MG63 (cell line): ENCODE results near the gene TREX2. TPM values are rescaled to one million over a fixed set of nuclear protein-coding genes. Genes with fewer than 3 reads are reported as not detected.
"Not testable (repeated sequence)": the region's sequence is repeated elsewhere in the genome, so short reads cannot be mapped to it uniquely, and the experiment has no call there.

Experiments used
- DNase-seq: peaks from one replicate; pipeline ENCODE4 v3.0.0-alpha.2; 2020
- H3K27me3 ChIP-seq: fragments of 250-450 bp; sonication (Bioruptor Pico); 2 replicates; pipeline ENCODE4 v1.5.1; 2020; ENCODE audit warnings: mild to moderate bottlenecking, moderate library complexity
- H3K36me3 ChIP-seq: fragments of 250-450 bp; sonication (Bioruptor Pico); 2 replicates; pipeline ENCODE4 v1.5.1; 2020; ENCODE audit warnings: mild to moderate bottlenecking, moderate library complexity
- H3K4me3 ChIP-seq: fragments of 250-450 bp; sonication (Bioruptor Pico); 2 replicates; pipeline ENCODE4 v1.5.1; 2020; ENCODE audit warnings: mild to moderate bottlenecking, moderate library complexity
- H3K9me3 ChIP-seq: fragments of 250-450 bp; sonication (Bioruptor Pico); 2 replicates; pipeline ENCODE4 v1.5.1; 2020; ENCODE audit warnings: mild to moderate bottlenecking, moderate library complexity
- total RNA-seq: library from RNA; depleted of rRNA; stranded (reverse); fragments of >200 nt; shearing (Covaris generic); gene quantifications from 2 replicates; pipeline ENCODE4 v1.2.3, GENCODE V29; 2014; ENCODE audit warnings: low replicate concordance

The TREX2 gene
- total RNA-seq, 1 experiment from 2014 or later = not detected

GRCh38 chrX:153408221-153408721 is 37.6 kb downstream of the TREX2 start:
- Histone ChIP-seq H3K27me3 (peaks cover under 1% of the 10 kb centered on the region; the same call in 1 of the 2 replicates), H3K4me3 (no peak overlapping the region), H3K36me3 (no peaks in the 10 kb centered on the region), H3K9me3 (no peaks in the 10 kb centered on the region)
- no peak for DNase-seq

DNA sequence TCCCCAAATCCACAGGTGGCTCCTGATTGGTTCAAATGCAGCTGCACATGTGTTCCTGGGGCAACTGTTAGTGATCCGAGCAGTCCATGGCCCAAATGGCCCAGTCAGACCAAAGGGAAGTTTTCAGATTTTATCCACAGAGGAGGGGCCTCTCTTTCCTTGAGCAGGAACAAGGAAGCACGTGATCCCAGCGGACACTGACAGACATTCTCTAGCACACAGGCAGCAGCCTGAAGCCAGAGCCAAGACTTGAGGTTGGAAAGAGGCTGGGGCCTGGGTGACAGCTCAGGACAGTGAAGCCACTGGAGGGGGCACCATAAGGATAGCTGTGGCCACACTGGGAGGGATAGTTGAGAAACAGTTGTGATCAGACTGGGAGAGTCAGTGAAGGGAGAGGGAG is 38.1 kb downstream of the TREX2 start:
- Histone ChIP-seq H3K36me3 (no peaks in the 10 kb centered on the region), H3K4me3 (no peak overlapping the region), H3K27me3 (peaks cover 2% of the 10 kb centered on the region; the same call in 1 of the 2 replicates), H3K9me3 (no peaks in the 10 kb centered on the region)
- no peak for DNase-seq

DNA sequence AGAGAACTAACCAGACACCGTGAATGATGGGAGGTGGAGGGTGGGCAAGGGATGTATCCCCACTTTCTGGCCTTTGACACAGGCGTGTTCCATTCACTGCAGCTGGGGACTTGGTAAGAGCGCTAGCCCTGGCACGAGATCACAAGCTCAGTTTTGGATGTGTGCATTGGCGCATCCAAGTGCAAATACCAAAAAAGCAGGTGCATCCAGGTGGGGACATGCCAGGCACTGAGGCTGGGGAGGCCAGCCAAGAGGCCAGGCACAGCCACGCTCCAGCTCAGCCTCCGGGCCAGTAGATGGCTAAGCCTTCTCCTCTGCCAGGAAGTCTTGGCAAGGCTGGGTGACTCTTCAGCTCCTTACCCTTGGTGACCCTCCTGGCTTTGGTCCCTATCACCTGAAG is 39.0 kb downstream of the TREX2 start:
- no peak overlapping the region for H3K4me3 ChIP-seq
- H3K36me3 ChIP-seq = no peaks in the 10 kb centered on the region
- DNase-seq = no peak
- H3K9me3 ChIP-seq = no peaks in the 10 kb centered on the region
- peaks cover 2% of the 10 kb centered on the region; the same call in 1 of the 2 replicates for H3K27me3 ChIP-seq

DNA sequence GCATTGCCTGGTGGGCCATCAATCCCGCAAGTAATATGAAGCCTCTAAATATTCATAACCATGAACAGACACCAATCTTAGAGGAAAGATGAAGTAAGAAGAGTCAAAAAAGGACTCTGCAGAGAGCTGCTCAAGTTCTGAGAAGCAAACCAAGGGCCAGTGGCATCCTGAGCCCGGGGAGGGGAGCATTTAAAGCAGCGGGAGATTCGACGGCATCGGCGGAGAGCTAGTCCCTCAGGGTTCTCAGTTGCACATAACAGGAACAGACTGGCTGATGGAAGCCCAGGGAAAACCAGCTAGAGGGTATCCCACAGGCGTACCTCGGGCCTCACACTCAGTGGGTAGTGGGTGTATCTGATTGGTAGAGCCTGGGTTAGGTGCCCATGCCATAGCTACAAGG is 39.8 kb downstream of the TREX2 start:
- H3K9me3 ChIP-seq = no peaks in the 10 kb centered on the region
- H3K27me3 ChIP-seq = peaks cover 2% of the 10 kb centered on the region; the same call in 1 of the 2 replicates
- no peaks in the 10 kb centered on the region for H3K36me3 ChIP-seq
- DNase-seq = no peak
- H3K4me3 ChIP-seq = no peak overlapping the region

DNA sequence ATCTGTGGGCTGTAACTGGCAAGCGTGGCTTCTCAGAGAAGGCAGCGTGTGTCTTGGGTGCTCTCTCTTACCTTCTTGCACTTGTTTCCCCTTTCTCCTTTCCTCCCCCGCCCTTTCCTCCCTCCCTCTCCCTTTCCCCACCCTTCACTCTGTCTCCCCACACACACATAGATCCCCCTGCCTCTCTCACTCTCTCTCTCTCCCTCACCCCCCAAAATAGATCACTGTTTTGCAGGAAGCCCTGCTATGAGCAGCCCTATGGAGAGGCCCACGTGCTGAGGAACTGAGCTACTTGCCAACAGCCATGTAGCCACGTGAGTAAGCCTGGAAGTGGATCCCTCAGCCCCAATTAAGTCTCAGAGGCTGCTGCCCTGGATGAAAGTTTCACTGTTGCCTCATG is 40.4 kb downstream of the TREX2 start:
- peaks cover 2% of the 10 kb centered on the region; the same call in 1 of the 2 replicates for H3K27me3 ChIP-seq
- no peak for DNase-seq
- H3K36me3 ChIP-seq = no peaks in the 10 kb centered on the region
- no peak overlapping the region for H3K4me3 ChIP-seq
- H3K9me3 ChIP-seq = no peaks in the 10 kb centered on the region

- DNase-seq, H3K36me3 ChIP-seq, H3K27me3 ChIP-seq, H3K4me3 ChIP-seq, H3K9me3 ChIP-seq: not testable (repeated sequence)
These were observed 41.5 kb downstream of the TREX2 start for GRCh38 chrX:153404333-153404732.

DNA sequence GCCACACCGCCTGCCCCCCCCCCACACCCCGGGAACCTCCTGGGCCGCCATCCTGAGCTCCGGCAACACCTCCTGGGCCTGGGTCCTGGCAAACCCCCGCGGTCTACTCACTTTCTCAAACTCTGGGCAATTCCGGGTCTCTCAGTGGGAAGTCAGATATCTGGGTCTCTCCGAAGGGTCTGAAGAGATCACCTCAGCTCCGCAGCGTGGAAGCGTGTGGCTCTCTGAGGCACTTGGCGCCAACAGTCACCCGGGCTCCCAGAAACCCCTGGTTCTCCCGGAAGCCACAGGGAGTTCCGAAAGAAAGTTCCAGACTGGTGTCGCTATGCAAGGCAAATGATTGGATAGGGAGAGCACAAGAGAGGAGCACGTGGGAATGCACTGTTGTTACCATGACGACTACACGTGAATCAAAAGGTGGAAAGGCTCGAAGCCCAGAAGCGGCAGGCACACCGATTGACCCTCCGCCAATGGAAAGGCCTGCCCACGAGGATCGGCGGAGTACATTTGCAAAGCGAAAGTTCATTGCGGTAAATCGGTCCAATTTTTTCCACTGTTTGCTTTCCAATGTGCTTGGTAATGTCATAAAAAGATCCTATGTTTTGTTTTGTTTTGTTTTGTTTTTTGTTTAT is 44.6 kb downstream of the TREX2 start, which contains the start of gene PNMA6E:
Gene PNMA6E (minus strand): TSS at position 218 of the 632 bp plus-strand sequence. CDS start 2,501 bp downstream, outside the sequence.
- Histone ChIP-seq H3K36me3 (no peaks in the 10 kb centered on the region), H3K27me3 (peaks cover 2% of the 10 kb centered on the region; the same call in 1 of the 2 replicates), H3K4me3 (no peak within 1 kb of the TSS), H3K9me3 (no peaks in the 10 kb centered on the region)
- no peak for DNase-seq

GRCh38 chrX:153400146-153401132 is 45.4 kb downstream of the TREX2 start:
- Histone ChIP-seq H3K9me3 (no peaks in the 10 kb centered on the region), H3K4me3 (no peak overlapping the region), H3K27me3 (peaks cover 2% of the 10 kb centered on the region; the same call in 1 of the 2 replicates), H3K36me3 (no peaks in the 10 kb centered on the region)
- peak; percentile 29 for DNase-seq

DNA sequence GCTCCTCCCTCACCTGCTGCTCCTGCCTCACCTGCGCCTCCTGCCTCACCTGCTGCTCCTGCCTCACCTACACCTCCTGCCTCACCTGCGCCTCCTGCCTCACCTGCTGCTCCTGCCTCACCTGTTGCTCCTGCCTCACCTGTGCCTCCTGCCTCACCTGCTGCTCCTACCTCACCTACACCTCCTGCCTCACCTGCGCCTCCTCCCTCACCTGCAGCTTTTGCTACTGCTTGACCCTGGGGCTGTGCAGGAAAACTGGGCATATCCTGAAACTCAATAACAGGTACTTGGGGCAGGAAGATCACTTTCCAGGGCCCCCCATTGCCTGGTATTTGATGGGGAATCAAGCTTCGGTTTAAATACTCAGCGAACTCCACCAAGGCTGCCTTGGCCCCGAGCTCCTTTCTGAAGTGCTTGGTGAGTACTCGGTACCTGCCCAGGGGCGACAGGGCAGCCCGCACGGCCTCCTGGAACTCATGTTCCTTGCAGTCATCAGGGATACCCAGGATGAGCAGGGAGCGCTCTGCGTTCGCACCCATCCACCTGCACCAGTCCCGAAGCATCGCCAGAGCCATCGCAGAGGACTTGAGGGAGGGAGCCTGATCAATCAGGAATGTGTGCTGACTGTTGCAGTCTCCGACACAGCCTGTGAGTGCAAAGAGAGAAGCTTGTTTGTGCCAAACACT is 47.4 kb downstream of the TREX2 start:
- no peak for DNase-seq
- Histone ChIP-seq H3K9me3 (no peaks in the 10 kb centered on the region), H3K36me3 (no peaks in the 10 kb centered on the region), H3K27me3 (peaks cover 2% of the 10 kb centered on the region; the same call in 1 of the 2 replicates), H3K4me3 (no peak overlapping the region)

GRCh38 chrX:153397256-153397960 is 48.4 kb downstream of the TREX2 start:
- Histone ChIP-seq H3K9me3 (no peaks in the 10 kb centered on the region), H3K27me3 (no peaks in the 10 kb centered on the region), H3K36me3 (no peaks in the 10 kb centered on the region), H3K4me3 (no peak overlapping the region)
- no peak for DNase-seq

DNA sequence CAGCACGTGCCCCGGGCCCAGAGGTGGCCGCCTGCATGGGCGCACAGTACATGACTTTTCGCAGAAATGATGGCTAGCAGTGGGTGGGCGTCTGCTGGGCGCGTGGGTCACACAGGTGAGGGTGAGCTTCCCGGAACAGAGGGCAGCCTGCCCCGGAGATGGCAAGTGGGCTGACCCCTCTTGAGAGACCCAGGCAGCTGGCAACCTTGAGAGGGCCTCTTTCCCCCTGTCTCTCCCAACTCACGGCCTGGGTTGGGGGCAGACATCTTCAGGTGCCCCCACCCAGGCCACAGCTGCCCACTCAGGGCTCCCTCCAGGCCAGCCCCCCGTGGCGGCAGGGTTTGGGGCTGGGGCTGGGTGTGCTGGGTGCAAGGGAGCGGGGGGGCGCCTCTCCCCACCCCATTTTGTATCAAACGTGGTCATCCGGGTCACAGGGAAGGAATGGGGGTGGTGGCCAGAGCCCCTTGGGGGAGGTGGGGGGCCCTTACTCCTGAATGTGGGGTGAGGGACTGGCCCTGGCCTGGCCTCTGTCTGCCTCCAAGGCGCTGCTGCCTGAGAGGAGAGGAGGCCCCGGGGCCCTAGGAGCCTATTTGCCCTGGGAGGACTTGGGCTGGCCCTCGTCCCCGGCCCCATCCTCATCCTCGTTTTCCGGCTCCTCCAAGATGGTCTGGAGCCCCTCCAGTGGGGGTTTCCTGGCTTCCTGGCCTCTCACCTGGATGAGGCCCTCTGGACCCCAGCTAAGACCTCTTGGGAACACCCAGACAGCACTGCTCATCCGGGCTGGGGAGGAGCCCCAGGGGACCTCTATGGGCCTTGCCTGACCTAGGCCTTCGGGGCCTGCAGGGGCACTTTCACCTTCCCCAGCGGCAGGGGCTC is 49.3 kb downstream of the TREX2 start:
- Histone ChIP-seq H3K36me3 (no peaks in the 10 kb centered on the region), H3K4me3 (no peak overlapping the region), H3K9me3 (no peaks in the 10 kb centered on the region), H3K27me3 (no peaks in the 10 kb centered on the region)
- no peak for DNase-seq

DNA sequence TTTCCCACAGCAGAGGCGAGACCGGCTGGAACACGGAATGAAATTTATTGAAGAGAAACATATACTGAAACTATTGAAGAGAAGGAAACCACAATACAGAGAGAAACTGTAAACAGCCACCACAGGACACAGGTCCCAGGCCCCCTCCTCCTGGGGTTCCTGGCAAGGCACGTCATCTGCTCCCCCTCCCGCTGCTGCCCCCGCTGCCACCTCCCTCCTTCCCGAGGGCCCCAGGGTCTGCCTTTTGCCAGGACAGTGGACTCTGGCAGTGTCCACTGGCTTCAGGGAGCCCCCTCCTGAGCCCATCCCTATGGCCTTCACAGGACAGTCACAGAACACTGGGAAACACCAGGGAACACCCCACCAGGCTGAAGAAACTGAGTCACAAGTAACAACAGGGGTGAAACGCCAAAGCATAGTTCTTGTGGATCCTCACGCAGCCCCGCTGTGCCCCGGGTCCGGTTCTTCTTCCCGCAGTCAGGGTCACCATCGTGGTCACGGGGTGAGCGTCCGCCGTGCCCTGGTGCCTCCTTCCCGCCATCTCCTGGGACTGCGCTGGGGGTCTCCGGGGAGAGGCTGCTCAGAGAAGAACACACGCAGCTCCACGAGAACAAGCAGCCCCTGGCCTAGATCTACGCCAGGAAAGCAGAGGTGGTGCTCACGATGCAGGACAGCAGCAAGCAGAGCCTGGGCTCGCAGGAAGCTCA is 50.1 kb downstream of the TREX2 start:
- Histone ChIP-seq H3K9me3 (no peaks in the 10 kb centered on the region), H3K4me3 (no peak overlapping the region), H3K36me3 (no peaks in the 10 kb centered on the region), H3K27me3 (no peaks in the 10 kb centered on the region)
- no peak for DNase-seq

DNA sequence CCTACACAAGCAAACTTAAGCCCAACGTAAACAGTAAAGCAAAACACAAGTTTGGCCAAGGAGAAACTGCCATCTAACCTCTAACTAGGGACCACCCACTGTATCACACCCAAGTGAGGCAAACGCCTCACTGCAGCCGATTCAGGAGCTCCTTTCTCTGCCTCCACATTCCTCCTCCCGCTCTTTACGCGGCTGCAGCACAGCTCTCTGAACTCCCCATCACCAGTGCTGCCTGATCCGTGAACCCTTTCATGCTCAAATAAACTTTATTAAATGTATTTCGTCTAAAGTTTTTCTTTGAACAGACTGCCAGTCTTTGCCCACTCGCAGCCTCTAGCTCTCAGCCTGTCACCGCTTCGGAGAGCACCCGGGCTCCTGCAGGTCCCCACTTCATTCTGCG is 51.2 kb downstream of the TREX2 start:
- H3K4me3 ChIP-seq = no peak overlapping the region
- no peaks in the 10 kb centered on the region for H3K27me3 ChIP-seq
- H3K9me3 ChIP-seq = no peaks in the 10 kb centered on the region
- H3K36me3 ChIP-seq = no peaks in the 10 kb centered on the region
- no peak for DNase-seq
